Measurements from ENCODE around the gene TMEM184C.

GRCh38 chr4:147607471-147607870 lies 9.7 kb upstream of the TMEM184C start:
- no peak for TF ChIP-seq POLR2A (IDR thresholded peaks at IDR 0.05)
- TF ChIP-seq, protein P1, sequence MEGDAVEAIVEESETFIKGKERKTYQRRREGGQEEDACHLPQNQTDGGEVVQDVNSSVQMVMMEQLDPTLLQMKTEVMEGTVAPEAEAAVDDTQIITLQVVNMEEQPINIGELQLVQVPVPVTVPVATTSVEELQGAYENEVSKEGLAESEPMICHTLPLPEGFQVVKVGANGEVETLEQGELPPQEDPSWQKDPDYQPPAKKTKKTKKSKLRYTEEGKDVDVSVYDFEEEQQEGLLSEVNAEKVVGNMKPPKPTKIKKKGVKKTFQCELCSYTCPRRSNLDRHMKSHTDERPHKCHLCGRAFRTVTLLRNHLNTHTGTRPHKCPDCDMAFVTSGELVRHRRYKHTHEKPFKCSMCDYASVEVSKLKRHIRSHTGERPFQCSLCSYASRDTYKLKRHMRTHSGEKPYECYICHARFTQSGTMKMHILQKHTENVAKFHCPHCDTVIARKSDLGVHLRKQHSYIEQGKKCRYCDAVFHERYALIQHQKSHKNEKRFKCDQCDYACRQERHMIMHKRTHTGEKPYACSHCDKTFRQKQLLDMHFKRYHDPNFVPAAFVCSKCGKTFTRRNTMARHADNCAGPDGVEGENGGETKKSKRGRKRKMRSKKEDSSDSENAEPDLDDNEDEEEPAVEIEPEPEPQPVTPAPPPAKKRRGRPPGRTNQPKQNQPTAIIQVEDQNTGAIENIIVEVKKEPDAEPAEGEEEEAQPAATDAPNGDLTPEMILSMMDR (IDR thresholded peaks at IDR 0.05) = no peak
